Left ventricle myocardium inferior (tissue), 1 donor: ENCODE measurements around the gene SLC22A24. TPM values are rescaled to one million over a fixed set of nuclear protein-coding genes. Genes with fewer than 3 reads are reported as not detected.
"Not testable (repeated sequence)": the region's sequence is repeated elsewhere in the genome, so short reads cannot be mapped to it uniquely, and the experiment has no call there.

Source experiments
- DNase-seq: peaks from one replicate; pipeline ENCODE4 v3.0.0-alpha.2; 2020
- H3K27ac ChIP-seq: fragments of 200-600 bp; replicated peaks from 2 replicates; pipeline ENCODE4 v1.8.0; 2021
- H3K27me3 ChIP-seq: fragments of 200-600 bp; 2 replicates; pipeline ENCODE4 v1.8.0; 2021; ENCODE audit warnings: low read depth
- H3K36me3 ChIP-seq: fragments of 200-600 bp; 2 replicates; pipeline ENCODE4 v1.8.0; 2021
- H3K4me1 ChIP-seq: fragments of 200-600 bp; 2 replicates; pipeline ENCODE4 v1.8.0; 2021
- H3K4me3 ChIP-seq: fragments of 200-600 bp; 2 replicates; pipeline ENCODE4 v1.8.0; 2021; ENCODE audit warnings: mild to moderate bottlenecking, moderate library complexity
- H3K9me3 ChIP-seq: fragments of 200-600 bp; replicated peaks from 2 replicates; pipeline ENCODE4 v1.8.0; 2021
- intact Hi-C: fragments of 100-400 bp; cut with micrococcal nuclease; formaldehyde crosslinking; loops from one replicate; pipeline ENCODE4 v1.11.0; 2022
- total RNA-seq: library from RNA; stranded (reverse); fragmentation: NEBNext Ultra II Directional; extraction: Animal tissue kit (Norgen Biotek cat#: 25700); gene quantifications from one replicate; pipeline ENCODE4 v1.2.1, GENCODE V29; 2021
- TF ChIP-seq, protein P1 (sequence below): fragments of 200-600 bp; IDR thresholded peaks from 2 replicates; pipeline ENCODE4 v1.8.0; 2021; ENCODE audit warnings: antibody characterized with exemption, mild to moderate bottlenecking, borderline replicate concordance
- donor health status: DM: no; HTN: yes; CAD: no; lungs with severe emphysema.

SLC22A24 gene
- total RNA-seq, 1 donor from 2014 or later: not detected

DNA sequence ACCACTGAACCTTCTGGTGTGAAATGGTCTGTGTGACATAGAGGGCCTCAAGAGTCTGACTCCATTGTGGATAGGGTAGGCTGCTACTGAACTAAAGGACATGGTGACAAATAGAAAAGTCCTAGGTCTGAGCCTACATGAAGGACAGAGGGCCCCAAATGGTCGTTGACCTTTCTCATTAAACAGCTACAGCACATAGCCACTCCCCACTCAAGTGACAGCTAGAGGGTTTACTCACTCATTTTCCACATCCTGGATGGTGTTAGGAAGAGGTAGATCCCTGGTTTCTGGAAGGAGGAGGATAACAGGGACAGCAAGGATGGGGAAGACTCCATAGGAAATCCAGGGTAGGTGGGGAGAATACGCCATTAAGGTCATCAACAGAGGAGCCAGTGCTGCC, 63.3 kb downstream of the SLC22A24 start:
- no peak overlapping the region for H3K27ac ChIP-seq
- H3K9me3 ChIP-seq: no peaks in the 10 kb centered on the region
- no peaks in the 10 kb centered on the region for H3K4me1 ChIP-seq
- H3K36me3 ChIP-seq: no peaks in the 10 kb centered on the region
- DNase-seq: no peak
- intact Hi-C loops: no loop called here
- H3K4me3 ChIP-seq: no peak overlapping the region
- TF ChIP-seq, protein P1, sequence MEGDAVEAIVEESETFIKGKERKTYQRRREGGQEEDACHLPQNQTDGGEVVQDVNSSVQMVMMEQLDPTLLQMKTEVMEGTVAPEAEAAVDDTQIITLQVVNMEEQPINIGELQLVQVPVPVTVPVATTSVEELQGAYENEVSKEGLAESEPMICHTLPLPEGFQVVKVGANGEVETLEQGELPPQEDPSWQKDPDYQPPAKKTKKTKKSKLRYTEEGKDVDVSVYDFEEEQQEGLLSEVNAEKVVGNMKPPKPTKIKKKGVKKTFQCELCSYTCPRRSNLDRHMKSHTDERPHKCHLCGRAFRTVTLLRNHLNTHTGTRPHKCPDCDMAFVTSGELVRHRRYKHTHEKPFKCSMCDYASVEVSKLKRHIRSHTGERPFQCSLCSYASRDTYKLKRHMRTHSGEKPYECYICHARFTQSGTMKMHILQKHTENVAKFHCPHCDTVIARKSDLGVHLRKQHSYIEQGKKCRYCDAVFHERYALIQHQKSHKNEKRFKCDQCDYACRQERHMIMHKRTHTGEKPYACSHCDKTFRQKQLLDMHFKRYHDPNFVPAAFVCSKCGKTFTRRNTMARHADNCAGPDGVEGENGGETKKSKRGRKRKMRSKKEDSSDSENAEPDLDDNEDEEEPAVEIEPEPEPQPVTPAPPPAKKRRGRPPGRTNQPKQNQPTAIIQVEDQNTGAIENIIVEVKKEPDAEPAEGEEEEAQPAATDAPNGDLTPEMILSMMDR: no peak
- H3K27me3 ChIP-seq: peaks cover 41% of the 10 kb centered on the region

DNA sequence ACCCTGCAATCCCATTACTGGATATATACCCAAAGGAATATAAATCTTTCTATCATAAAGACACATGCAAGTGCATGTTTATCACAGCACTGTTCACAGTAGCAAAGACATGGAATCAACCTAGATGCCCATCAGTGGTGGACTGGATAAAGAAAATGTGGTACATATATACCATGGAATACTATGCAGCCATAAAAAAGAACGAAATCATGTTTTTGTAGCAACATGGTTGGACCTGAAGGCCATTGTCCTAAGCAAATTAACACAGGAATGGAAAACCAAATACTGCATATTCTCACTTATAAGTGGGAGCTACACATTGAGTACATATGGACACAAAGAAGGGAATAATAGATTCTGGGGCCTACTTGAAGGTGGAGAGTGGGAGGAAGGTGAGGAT, 97.8 kb downstream of the SLC22A24 start:
- H3K36me3 ChIP-seq, DNase-seq, H3K27ac ChIP-seq, intact Hi-C loops, H3K4me1 ChIP-seq, H3K4me3 ChIP-seq: not testable (repeated sequence)
- Histone ChIP-seq H3K27me3 (peaks cover 17% of the 10 kb centered on the region), H3K9me3 (peaks cover 17% of the 10 kb centered on the region)

DNA sequence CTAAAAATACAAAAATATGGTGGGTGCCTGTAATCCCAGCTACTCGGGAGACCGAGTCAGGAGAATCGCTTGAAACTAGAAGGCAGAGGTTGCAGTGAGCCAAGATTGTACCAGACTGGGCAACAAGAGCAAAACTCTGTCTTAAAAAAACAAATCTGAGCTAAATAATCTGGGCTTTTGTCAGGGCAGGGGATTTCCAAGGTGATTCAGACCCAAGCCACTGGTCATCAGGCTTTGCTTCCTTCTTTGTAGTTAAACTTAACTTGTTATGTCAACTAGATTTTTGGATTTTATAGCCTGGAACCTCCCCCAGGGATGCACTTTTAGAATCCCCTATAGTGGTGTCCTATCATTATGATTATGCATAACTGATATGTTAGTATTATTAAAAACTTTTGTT, 101.4 kb downstream of the SLC22A24 start:
- DNase-seq: no peak
- intact Hi-C loops: no loop called here
- peaks cover 2% of the 10 kb centered on the region for H3K9me3 ChIP-seq
- TF ChIP-seq, protein P1: no peak
- H3K36me3 ChIP-seq: no peaks in the 10 kb centered on the region
- no peak overlapping the region for H3K4me3 ChIP-seq
- H3K27ac ChIP-seq: no peak overlapping the region
- H3K27me3 ChIP-seq: peaks cover 17% of the 10 kb centered on the region
- no peaks in the 10 kb centered on the region for H3K4me1 ChIP-seq

DNA sequence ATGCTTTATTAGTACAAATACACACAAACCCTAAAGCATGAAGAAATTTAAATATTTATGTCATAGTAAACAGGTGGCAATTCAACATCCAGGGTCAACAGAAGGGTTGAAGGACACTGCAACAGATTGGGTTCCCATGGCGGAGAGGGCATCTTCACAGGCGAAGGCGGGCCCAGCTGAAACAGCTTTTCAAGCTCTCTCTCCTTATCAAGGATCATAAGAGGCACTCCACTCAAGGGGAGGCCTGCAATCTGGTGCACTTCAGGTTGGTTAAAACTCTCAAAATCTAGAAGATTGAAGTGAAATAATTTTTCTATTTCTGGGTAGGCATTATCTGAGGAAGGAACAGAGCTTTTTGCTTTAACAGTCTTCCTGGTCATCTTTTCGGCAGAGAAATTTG, 111.6 kb downstream of the SLC22A24 start:
- H3K4me3 ChIP-seq: no peak overlapping the region
- TF ChIP-seq, protein P1: no peak
- H3K36me3 ChIP-seq: no peaks in the 10 kb centered on the region
- H3K27ac ChIP-seq: no peak overlapping the region
- H3K9me3 ChIP-seq: peaks cover 10% of the 10 kb centered on the region
- intact Hi-C loops: no loop called here
- DNase-seq: no peak
- H3K27me3 ChIP-seq: peaks cover 24% of the 10 kb centered on the region
- H3K4me1 ChIP-seq: no peaks in the 10 kb centered on the region

Other genes starting within 250 kb of the SLC22A24 start
- gene CHRM1, start 222.9 kb downstream of the SLC22A24 start, total RNA-seq: not detected
- gene SLC22A6, start 159.3 kb downstream of the SLC22A24 start, total RNA-seq: not detected
- gene SLC22A8, start 128.4 kb downstream of the SLC22A24 start, total RNA-seq: not detected
- not detected for gene SLC22A25, start 99.4 kb upstream of the SLC22A24 start, total RNA-seq
- not detected for gene SLC22A9, start 225.6 kb upstream of the SLC22A24 start, total RNA-seq